ENCODE results near the gene SLC33A1. TPM values are rescaled to one million over a fixed set of nuclear protein-coding genes. Genes with fewer than 3 reads are reported as not detected.
"Not testable (repeated sequence)": the region's sequence is repeated elsewhere in the genome, so short reads cannot be mapped to it uniquely, and the experiment has no call there.

SLC33A1 gene
- 10 to 100 TPM; 29.1 to 36.7 TPM for total RNA-seq

DNA sequence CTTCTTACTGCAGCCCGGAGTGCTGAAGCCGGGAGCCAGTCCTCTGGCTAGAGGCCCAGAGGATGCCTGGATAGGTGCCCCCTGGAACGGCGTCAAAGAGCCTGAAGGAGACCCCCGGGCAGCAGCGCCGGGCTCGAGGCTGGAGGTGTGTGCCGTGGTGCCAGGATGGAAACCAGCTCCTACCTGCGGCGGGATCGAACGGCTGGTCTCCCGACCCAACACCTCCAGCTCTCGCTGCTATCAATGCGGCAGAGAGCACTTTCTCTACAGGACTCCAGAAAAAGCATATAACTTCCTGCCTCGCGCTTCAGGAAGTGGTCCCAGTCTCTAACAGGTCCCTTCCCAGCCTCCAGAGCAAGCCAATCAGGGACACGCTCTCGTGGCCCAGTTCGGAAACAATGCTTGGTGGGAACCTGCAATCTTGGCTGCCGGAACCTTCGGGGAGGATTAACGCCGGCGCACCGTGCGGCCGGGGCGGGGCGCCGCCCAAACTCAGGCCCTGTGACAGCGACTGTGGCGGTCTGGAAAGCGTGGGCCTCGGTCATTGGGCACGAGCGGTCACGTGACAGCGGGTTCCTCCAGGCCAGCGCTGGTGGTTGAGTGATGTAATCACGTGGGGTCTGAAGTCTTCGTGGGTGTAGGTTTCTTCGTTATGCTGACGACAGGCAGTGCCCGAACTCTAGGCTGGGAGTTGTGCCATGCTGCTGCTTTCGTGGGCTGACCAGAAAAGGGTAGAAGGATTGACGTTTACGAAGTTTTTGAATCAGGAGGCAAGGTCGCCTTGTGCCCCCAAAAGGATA is at the start of gene SLC33A1:
Gene SLC33A1 (minus strand): TSS at position 287 of the 800 bp plus-strand sequence. CDS start 430 bp downstream, outside the sequence.
- ATAC-seq = peak; percentile 97 to 98
- Mint-ChIP-seq H3K9me3 (no peaks in the 10 kb centered on the region), H3K4me1 (ENCODE audit: low read depth in 2 of 2) (peaks cover 26 to 29% of the 10 kb centered on the region in 2 donors), H3K27ac (peak within 1 kb of the TSS; percentile 100), H3K27me3 (peaks cover 0 to 2% of the 10 kb centered on the region in 2 donors), H3K36me3 (peaks cover 16% of the 10 kb centered on the region), H3K4me3 (peak within 1 kb of the TSS; percentile 99)
- DNase-seq (ENCODE audit: low spot score) = peak; percentile 99

DNA sequence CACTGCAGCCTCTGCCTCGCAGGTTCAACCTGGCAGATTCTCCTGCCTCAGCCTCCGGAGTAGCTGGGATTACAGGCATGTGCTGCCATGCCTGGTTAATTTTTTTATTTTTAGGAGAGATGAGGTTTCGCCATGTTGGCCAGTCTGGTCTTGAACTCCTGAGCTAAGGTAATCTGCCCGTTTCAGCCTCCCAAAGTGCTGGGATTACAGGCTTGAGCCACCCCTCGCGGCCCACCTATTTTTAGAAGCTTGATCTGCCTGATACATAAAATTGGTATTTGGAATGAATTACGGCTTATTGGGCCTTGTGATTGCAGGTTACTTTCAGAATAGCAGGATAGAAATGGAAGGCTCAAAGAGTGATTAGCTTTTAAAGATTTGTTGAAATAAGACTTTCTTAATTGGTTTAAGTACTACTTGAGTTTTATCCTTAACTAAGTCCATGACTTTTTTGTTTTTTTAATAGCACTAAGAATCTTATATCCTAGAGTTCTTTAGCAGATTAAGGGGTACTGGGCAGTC is 41.2 kb upstream of the SLC33A1 start:
- no peak for DNase-seq (ENCODE audit: low spot score)
- Mint-ChIP-seq H3K36me3 (peaks cover 28% of the 10 kb centered on the region), H3K4me3 (no peak overlapping the region), H3K4me1 (ENCODE audit: low read depth in 2 of 2) (peaks cover 7 to 9% of the 10 kb centered on the region in 2 donors), H3K9me3 (no peaks in the 10 kb centered on the region), H3K27ac (no peak overlapping the region), H3K27me3 (no peaks in the 10 kb centered on the region)
- no peak for ATAC-seq

DNA sequence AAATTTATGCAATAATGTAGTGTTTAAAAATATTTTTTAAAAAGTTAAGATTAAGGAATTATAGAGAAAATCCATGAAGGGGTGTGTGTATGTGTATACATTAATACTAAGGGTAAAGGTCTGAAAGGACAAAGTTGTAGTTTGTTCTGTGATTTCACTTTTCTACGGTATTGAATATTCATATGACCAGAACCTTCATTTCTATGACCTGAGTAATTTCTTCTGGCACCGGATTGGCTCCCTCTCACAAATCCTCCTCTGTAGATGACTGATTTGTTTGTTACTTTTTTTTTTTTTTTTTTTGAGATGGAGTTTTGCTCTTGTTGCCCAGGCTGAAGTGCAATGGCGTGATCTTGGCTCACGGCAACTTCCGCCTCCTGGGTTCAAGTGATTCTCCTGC is 37.1 kb upstream of the SLC33A1 start:
- Mint-ChIP-seq H3K4me3 (no peak overlapping the region), H3K27ac (no peak overlapping the region), H3K4me1 (ENCODE audit: low read depth in 2 of 2) (peaks cover 29 to 31% of the 10 kb centered on the region in 2 donors), H3K9me3 (no peaks in the 10 kb centered on the region), H3K27me3 (no peaks in the 10 kb centered on the region), H3K36me3 (peaks cover 10% of the 10 kb centered on the region)
- ATAC-seq = no peak
- no peak for DNase-seq (ENCODE audit: low spot score)

DNA sequence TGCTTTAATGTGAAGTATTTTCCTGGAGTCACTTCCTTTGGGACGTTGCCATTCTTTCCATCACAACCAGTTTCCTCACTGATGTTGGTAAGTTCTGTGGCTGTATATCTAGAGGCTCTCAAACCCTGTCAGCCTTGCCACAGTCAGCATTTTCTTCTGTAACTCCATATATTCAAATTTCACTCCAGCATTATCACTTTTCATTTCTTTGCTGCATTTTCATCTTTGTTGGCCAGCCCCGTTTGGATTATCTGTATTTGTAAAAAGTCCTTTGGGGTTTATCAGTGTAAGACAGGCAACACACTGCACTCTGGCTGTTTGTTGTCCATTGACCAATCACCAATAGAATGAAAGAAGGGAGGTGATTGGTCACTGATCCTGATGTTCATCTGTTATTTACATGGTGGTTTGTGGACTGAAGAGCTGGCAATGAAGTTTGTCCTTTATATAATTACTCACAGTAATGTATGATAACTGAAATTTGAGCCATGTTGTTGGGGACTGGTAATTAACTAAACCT is 36.5 kb upstream of the SLC33A1 start:
- no peak overlapping the region for H3K27ac Mint-ChIP-seq
- no peaks in the 10 kb centered on the region for H3K9me3 Mint-ChIP-seq
- DNase-seq (ENCODE audit: low spot score) = no peak
- no peak overlapping the region for H3K4me3 Mint-ChIP-seq
- no peaks in the 10 kb centered on the region for H3K27me3 Mint-ChIP-seq
- H3K36me3 Mint-ChIP-seq = peaks cover 10% of the 10 kb centered on the region
- ATAC-seq = no peak
- peaks cover 29 to 31% of the 10 kb centered on the region in 2 donors for H3K4me1 Mint-ChIP-seq (ENCODE audit: low read depth in 2 of 2)

DNA sequence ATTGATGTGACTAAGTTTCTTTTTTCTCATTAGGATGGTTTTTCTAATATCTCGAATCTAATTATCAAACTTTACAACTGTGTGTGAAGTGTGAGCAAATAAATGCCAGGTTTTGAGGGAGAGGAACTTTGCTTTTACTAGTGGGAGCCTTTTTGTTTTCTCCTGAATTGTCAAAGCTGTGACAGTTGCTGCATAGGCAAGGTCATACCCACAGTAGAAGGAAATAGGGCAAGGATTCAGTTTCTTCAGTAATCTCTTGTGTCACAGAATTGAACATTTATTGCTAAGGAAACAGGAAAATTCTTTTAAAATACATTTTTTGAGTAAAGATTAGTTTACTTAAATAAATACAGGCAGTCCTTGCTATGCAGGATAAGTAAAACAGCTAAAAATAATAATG is 35.7 kb upstream of the SLC33A1 start:
- H3K9me3 Mint-ChIP-seq = no peaks in the 10 kb centered on the region
- no peak overlapping the region for H3K4me3 Mint-ChIP-seq
- H3K4me1 Mint-ChIP-seq (ENCODE audit: low read depth in 2 of 2) = peaks cover 29 to 31% of the 10 kb centered on the region in 2 donors
- DNase-seq (ENCODE audit: low spot score) (no peak), ATAC-seq (no peak)
- H3K27ac Mint-ChIP-seq = no peak overlapping the region
- no peaks in the 10 kb centered on the region for H3K27me3 Mint-ChIP-seq
- peaks cover 10% of the 10 kb centered on the region for H3K36me3 Mint-ChIP-seq

DNA sequence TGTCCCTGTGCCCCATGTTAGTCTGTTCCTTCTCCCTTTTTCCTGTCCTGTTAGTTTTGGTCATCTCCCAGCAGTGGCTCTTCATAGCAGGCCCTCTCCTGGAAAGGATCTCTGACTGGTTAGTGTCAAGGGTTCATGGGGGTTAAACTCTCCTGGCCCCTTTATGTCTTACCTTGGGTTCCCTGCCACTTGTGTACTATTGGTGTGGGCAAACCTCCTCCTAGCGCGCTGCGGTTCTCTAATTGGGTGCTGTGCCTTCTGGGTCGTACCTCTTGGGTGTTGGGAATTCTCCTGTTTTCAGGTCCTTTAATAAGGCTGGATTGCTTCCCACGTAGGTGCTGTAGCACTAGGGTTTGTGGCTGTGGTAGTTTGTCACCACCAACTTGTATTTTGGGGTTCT is 35.0 kb upstream of the SLC33A1 start:
- Mint-ChIP-seq H3K9me3 (no peaks in the 10 kb centered on the region), H3K27ac (peak overlapping the region; percentile 4 to 26), H3K4me1 (ENCODE audit: low read depth in 2 of 2) (peaks cover 30 to 31% of the 10 kb centered on the region in 2 donors), H3K4me3 (peak overlapping the region; percentile 24), H3K36me3 (peaks cover 5% of the 10 kb centered on the region), H3K27me3 (no peaks in the 10 kb centered on the region)
- ATAC-seq (no peak), DNase-seq (ENCODE audit: low spot score) (no peak)

DNA sequence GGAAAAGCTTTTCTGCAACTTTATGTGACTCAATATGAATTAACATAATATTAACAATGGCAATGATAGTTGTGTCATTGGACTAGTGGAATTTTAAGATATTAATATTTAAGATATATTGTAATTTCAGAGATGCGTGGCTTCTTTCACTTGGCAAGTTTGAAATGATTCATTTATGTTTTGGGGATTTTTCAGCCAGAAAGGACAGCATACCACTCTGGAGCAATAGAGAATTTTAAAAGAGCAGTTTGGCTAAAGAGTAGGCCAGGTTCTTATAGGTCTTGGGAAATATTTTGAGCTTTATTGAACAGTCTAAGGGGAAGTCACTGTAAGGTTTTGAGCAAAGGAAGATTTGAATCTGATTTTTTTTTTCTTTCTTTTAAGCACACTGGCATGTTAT is 32.7 kb upstream of the SLC33A1 start:
- Mint-ChIP-seq H3K36me3 (peaks cover 5% of the 10 kb centered on the region), H3K27me3 (no peaks in the 10 kb centered on the region), H3K27ac (peak overlapping the region in 1 of 2 donors; percentile 7), H3K9me3 (no peaks in the 10 kb centered on the region), H3K4me1 (ENCODE audit: low read depth in 2 of 2) (peaks cover 31 to 33% of the 10 kb centered on the region in 2 donors), H3K4me3 (no peak overlapping the region)
- no peak for ATAC-seq
- DNase-seq (ENCODE audit: low spot score) = no peak

DNA sequence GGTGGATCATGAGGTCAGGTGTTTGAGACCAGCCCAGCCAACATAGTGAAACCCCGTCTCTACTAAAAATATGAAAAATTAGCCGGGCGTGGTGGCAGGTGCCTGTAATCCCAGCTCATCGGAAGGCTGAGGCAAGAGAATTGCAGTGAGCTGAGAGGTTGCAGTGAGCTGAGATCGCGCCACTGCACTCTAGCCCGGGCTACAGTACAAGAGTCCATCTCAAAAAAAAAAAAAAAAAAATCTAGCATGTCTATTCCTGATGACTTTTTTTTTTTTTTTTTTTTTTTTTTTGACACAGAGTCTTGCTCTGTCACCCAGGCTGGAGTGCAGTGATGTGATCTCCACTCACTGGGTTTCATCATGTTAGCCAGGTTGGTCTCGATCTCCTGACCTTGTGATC is 32.1 kb upstream of the SLC33A1 start:
- not testable (repeated sequence) for ATAC-seq; H3K4me3 Mint-ChIP-seq; H3K27ac Mint-ChIP-seq; H3K9me3 Mint-ChIP-seq; DNase-seq (ENCODE audit: low spot score); H3K27me3 Mint-ChIP-seq; H3K36me3 Mint-ChIP-seq
- peaks cover 31 to 33% of the 10 kb centered on the region in 2 donors for H3K4me1 Mint-ChIP-seq (ENCODE audit: low read depth in 2 of 2)

DNA sequence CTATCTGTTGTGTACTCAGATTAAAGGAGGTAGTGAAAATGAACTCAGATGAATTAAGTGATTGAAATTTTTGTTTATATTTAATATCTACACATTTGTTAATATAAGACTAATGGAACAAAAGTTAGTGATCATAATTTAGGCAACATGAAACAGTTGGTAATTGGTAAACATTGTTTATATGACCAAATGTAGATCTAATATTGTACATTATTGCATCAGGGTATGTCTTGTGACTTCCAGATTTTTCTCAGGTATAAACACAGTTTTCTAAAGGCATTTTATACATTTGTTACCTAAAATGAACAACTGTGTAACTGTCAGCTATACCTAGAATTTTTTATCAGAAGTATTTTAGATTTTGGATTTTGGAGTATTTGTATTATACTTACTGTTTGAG is 31.1 kb upstream of the SLC33A1 start:
- H3K4me3 Mint-ChIP-seq = no peak overlapping the region
- ATAC-seq = no peak
- no peak overlapping the region for H3K27ac Mint-ChIP-seq
- H3K9me3 Mint-ChIP-seq = no peaks in the 10 kb centered on the region
- peaks cover 5% of the 10 kb centered on the region for H3K36me3 Mint-ChIP-seq
- no peak for DNase-seq (ENCODE audit: low spot score)
- peaks cover 28 to 29% of the 10 kb centered on the region in 2 donors for H3K4me1 Mint-ChIP-seq (ENCODE audit: low read depth in 2 of 2)
- no peaks in the 10 kb centered on the region for H3K27me3 Mint-ChIP-seq

DNA sequence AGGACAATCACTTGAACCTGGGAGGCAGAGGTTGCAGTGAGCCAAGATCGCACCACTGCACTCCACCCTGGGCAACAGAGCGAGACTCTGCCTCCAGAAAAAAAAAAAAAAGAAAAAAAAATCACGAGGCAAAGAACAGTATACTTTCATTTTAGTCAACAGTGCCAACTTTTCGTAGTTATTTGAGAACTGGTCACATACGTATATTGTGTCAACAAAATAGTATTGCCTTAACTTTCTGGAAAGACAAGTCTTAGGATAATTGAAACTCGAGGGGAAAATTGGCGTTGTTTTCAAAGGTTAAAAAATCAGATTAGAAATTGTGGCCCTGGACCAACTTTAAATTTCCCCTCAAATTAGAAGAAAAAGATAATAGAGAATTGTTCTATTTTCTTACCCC is 30.1 kb upstream of the SLC33A1 start:
- ATAC-seq = no peak
- no peak overlapping the region for H3K27ac Mint-ChIP-seq
- H3K9me3 Mint-ChIP-seq = no peaks in the 10 kb centered on the region
- peaks cover 4% of the 10 kb centered on the region for H3K36me3 Mint-ChIP-seq
- no peaks in the 10 kb centered on the region for H3K27me3 Mint-ChIP-seq
- peaks cover 25 to 28% of the 10 kb centered on the region in 2 donors for H3K4me1 Mint-ChIP-seq (ENCODE audit: low read depth in 2 of 2)
- no peak overlapping the region for H3K4me3 Mint-ChIP-seq
- no peak for DNase-seq (ENCODE audit: low spot score)

DNA sequence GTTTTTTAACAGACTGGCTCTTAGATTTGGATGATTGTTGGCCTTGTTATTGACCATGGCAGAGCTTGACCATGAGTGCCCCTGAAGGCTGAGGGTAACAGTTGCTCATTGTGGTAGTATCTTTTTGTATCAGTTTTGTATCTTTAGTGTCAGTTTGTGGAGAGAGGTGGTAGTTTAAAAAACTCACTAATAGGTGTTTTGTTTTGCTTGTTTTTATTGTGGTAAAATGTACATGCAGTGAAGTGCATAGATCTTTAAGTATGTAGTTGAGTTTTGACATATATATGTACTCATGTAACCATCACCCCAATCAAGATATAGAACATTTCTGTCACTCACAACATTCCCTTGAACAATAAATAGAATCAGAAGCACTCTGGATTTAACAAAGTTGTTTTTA is 26.1 kb upstream of the SLC33A1 start:
- DNase-seq (ENCODE audit: low spot score) (no peak), ATAC-seq (peak in 1 of 2 donors; percentile 41)
- Mint-ChIP-seq H3K9me3 (no peaks in the 10 kb centered on the region), H3K27ac (no peak overlapping the region), H3K4me3 (no peak overlapping the region), H3K4me1 (ENCODE audit: low read depth in 2 of 2) (peaks cover 23 to 25% of the 10 kb centered on the region in 2 donors), H3K36me3 (no peaks in the 10 kb centered on the region), H3K27me3 (no peaks in the 10 kb centered on the region)

DNA sequence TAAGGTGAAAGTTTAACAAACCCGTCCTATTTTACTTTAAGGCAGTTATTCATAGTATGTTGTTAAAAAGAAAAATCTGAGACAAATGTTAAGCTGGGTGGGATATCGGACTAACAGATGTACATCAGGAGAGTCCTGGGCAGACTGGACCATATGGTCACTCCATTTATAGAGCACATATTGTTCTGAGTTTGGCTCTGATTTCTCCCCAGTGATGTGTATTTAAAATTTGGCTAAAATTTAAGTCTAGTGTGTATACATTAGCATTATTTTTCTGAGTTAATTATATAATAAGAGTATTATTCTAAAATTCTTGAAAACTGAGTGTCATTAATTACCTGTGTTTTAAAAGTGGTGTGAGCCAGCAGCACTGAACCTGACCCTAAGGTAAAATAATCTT is 22.3 kb upstream of the SLC33A1 start:
- Mint-ChIP-seq H3K27ac (no peak overlapping the region), H3K4me1 (ENCODE audit: low read depth in 2 of 2) (peaks cover 17 to 42% of the 10 kb centered on the region in 2 donors), H3K9me3 (no peaks in the 10 kb centered on the region), H3K36me3 (peaks cover 6% of the 10 kb centered on the region), H3K27me3 (no peaks in the 10 kb centered on the region), H3K4me3 (no peak overlapping the region)
- DNase-seq (ENCODE audit: low spot score) (no peak), ATAC-seq (no peak)

DNA sequence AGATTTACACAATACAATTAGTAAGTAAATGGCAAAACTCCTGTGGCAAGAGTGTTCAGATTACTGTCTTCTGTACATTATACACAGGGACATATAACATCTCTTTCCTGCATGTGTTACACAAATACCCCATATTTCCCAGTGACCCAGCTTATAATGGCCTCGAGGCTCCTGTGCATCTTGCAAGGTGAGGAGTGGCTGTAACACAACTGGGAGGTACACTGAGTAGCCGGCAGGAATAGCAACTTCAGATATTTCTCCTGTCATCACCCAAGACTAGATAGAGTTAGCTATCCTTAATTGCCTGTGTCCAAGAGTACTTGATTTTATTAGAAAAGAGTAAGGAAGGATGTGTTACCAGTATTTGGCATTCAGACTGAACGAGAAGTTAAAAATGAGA is 21.8 kb upstream of the SLC33A1 start:
- Mint-ChIP-seq H3K4me3 (no peak overlapping the region), H3K4me1 (ENCODE audit: low read depth in 2 of 2) (peaks cover 17 to 42% of the 10 kb centered on the region in 2 donors), H3K36me3 (peaks cover 6% of the 10 kb centered on the region), H3K9me3 (no peaks in the 10 kb centered on the region), H3K27me3 (no peaks in the 10 kb centered on the region), H3K27ac (no peak overlapping the region)
- DNase-seq (ENCODE audit: low spot score) (no peak), ATAC-seq (no peak)

DNA sequence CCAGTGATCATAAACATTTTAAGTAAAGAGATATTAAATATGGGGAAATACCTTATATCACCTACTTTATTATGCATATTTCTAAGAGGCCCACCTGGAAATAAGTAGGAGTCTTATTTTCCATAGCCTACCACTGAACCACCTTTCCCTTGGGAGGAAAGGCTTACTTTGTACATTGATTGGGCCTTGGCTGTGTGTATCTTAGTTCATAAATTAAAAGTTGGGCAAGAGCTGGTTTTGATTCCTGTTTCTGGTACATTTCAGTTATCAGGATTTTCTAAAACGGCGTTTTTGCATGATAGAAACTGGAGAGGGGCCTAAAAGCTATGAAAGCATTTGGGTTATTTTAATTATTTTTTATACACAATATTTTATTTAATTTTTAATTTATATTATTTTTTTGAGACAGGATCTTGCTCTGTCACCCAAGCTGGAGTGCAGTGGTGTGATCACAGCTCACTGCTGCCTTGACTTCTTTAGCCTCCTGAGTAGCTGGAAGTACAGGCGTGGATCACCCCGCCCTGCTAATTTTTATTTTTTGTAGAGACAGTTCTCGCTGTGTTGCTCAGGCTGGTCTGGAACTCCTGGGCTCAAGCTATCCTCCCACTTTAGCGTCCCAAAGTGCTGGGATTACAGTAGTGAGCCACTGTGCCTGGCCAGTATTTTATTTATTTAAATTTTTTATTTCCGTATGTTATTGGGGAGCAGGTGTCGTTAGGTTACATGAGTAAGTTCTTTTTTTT is 18.8 kb upstream of the SLC33A1 start:
- DNase-seq (ENCODE audit: low spot score) (no peak), ATAC-seq (no peak)
- Mint-ChIP-seq H3K4me3 (no peak overlapping the region), H3K4me1 (ENCODE audit: low read depth in 2 of 2) (peaks cover 16 to 33% of the 10 kb centered on the region in 2 donors), H3K27me3 (no peaks in the 10 kb centered on the region), H3K36me3 (peaks cover 6% of the 10 kb centered on the region), H3K9me3 (no peaks in the 10 kb centered on the region), H3K27ac (no peak overlapping the region)
